Esophagus squamous epithelium (tissue), 4 donors: ENCODE results near the gene HHIP.

Experiments used
- CTCF ChIP-seq, 6 experiments: fragments of 450-650 bp in 4 of 6; fragments of 200-600 bp in 2 of 6; sonication (generic) in 2 of 6; IDR thresholded peaks; one replicate each; pipeline ENCODE4 v1.5.1; 2016 to 2019; ENCODE audit warnings: antibody characterized with exemption in 6 of 6, mild to moderate bottlenecking in 4 of 6, moderate library complexity in 4 of 6
- POLR2A ChIP-seq, 4 donors: fragments of 450-650 bp; IDR thresholded peaks; one replicate each; pipeline ENCODE4 v1.6.1; 2017; ENCODE audit warnings: antibody characterized with exemption in 4 of 4, mild to moderate bottlenecking in 4 of 4, moderate library complexity in 3 of 4

GRCh38 chr4:144647590-144647989, 1.6 kb downstream of the HHIP start:
- no peak for TF ChIP-seq CTCF (IDR thresholded peaks at IDR 0.05)
- no peak for TF ChIP-seq POLR2A (IDR thresholded peaks at IDR 0.05)
